ENCODE measurements around the gene ETHE1. TPM values are rescaled to one million over a fixed set of nuclear protein-coding genes. Genes with fewer than 3 reads are reported as not detected.

ETHE1 gene
- total and polyA plus RNA-seq, 2 of the 8 experiments (the other 6 are each of a cell fraction or from before 2014, with no cell fraction given): 19.9 to 96.0 TPM

GRCh38 chr19:43527860-43528622, 1.0 kb upstream of the ETHE1 start:
- Histone ChIP-seq H3K4ac (replicated peaks; ENCODE audit: insufficient read length, low read depth, low read length) (no peak overlapping the region), H3K23me2 (ENCODE audit: low read depth, low read length) (peaks cover 21% of the 10 kb centered on the region), H3K56ac (replicated peaks; ENCODE audit: insufficient read length, low read depth, low read length) (no peak overlapping the region), H3K27me3 (replicated peaks in 1 of 4; ENCODE audit: control insufficient read depth in 3 of 4, extremely low read depth in 1 of 4, insufficient read depth in 3 of 4, low read length in 3 of 4) (peaks cover 2 to 14% (median 10%) of the 10 kb centered on the region in 4 experiments), H3K79me1 (ENCODE audit: low read depth, low read length) (no peaks in the 10 kb centered on the region), H3K9ac (replicated peaks in 1 of 4; ENCODE audit: extremely low read depth in 1 of 4, low read depth in 3 of 4, low read length in 3 of 4) (no peak overlapping the region), H3K9me3 (ENCODE audit: insufficient read depth in 2 of 2, low read depth in 1 of 2, low read length in 1 of 2) (no peaks in the 10 kb centered on the region; a peak in 1 of 4 replicates), H4K5ac (ENCODE audit: insufficient read length, low read depth, low read length) (no peak overlapping the region), H3K36me3 (ENCODE audit: control insufficient read depth in 2 of 4, insufficient read depth in 4 of 4, low read length in 3 of 4) (no peaks in the 10 kb centered on the region), H3K18ac (ENCODE audit: extremely low read depth, low read length) (no peak overlapping the region), H3K23ac (ENCODE audit: insufficient read length) (no peak overlapping the region), H3K27ac (ENCODE audit: low read depth, low read length) (no peak overlapping the region), H3K79me2 (ENCODE audit: control insufficient read depth in 1 of 2, insufficient read depth in 2 of 2, low read length in 2 of 2) (no peaks in the 10 kb centered on the region), H4K20me1 (replicated peaks in 1 of 2; ENCODE audit: control insufficient read depth in 1 of 2, insufficient read depth in 2 of 2, low read length in 2 of 2) (no peaks in the 10 kb centered on the region), H3K4me2 (ENCODE audit: insufficient read depth in 1 of 2, low read depth in 2 of 2, low read length in 2 of 2) (peak overlapping the region in 1 of 2 experiments; percentile 82; a peak in 2 of 4 replicates), H2BK12ac (ENCODE audit: low read depth, low read length) (no peak overlapping the region), H3K14ac (ENCODE audit: insufficient read length) (no peak overlapping the region), H4K8ac (ENCODE audit: extremely low read depth, insufficient read depth, low read length) (no peak overlapping the region), H2BK120ac (replicated peaks; ENCODE audit: low read depth, low read length) (no peak overlapping the region), H3K4me1 (replicated peaks in 1 of 4; ENCODE audit: control insufficient read depth in 3 of 4, insufficient read depth in 4 of 4, low read length in 3 of 4) (peaks cover 0 to 15% (median 6%) of the 10 kb centered on the region in 4 experiments; a peak in 6 of 7 replicates), H4K91ac (replicated peaks; ENCODE audit: insufficient read length, low read length) (no peak overlapping the region), H2AK5ac (ENCODE audit: low read depth, low read length) (no peak overlapping the region), H2BK15ac (ENCODE audit: low read length) (no peak overlapping the region), H2AFZ (ENCODE audit: low read length) (no peak overlapping the region), H2BK20ac (ENCODE audit: low read length) (no peak overlapping the region), H2BK5ac (ENCODE audit: low read depth, low read length) (no peak overlapping the region), H3K4me3 (ENCODE audit: extremely low read depth in 1 of 4, insufficient read depth in 2 of 4, low read depth in 3 of 4, low read length in 4 of 4) (no peak overlapping the region)
- ChIA-PET POLR2A (ENCODE audit: partially characterized antibody) (interaction anchor here (1.2 to 1.5 kb wide), 3 partner anchors 26 to 68 kb away, joined by 3 to 4 read pairs (median 4); partner anchors contain the start of genes IRGQ and ZNF576), CTCF (ENCODE audit: partially characterized antibody) (interaction anchor here (1.0 to 1.8 kb wide), 6 partner anchors 8 to 140 kb away, joined by 3 to 11 read pairs (median 4); partner anchors contain the start of gene IRGQ)
- DNase-seq (ENCODE audit: low read depth in 1 of 2, low spot score in 2 of 2) (no peak), FAIRE-seq (no peak)
- 71% methylated on average over 13 of the region's 13 CpGs; no CpG with 5 or more reads in 1 of the 2 experiments for WGBS, 2 experiments (ENCODE audit: extremely low coverage in 1 of 2, insufficient coverage in 1 of 2, insufficient read length in 1 of 2, insufficient replicate concordance in 2 of 2, low coverage in 1 of 2, low lambda C conversion rate in 2 of 2, missing lambda C conversion rate in 1 of 2)
- no peak for TF ChIP-seq CBX8 (IDR thresholded peaks at IDR 0.05; ENCODE audit: borderline replicate concordance, low read depth, low read length)
- no peak for TF ChIP-seq GTF2F1 (IDR thresholded peaks at IDR 0.05; ENCODE audit: borderline replicate concordance, low read depth, low read length)
- TF ChIP-seq ATF2 (IDR thresholded peaks at IDR 0.05; ENCODE audit: low read length): no peak
- TF ChIP-seq JUND (IDR thresholded peaks at IDR 0.05; ENCODE audit: low read length): no peak
- TF ChIP-seq KDM4A (IDR thresholded peaks at IDR 0.05; ENCODE audit: low read depth, low read length, severe bottlenecking): no peak
- TF ChIP-seq JUN (IDR thresholded peaks at IDR 0.05; ENCODE audit: low read depth, low read length): no peak
- TF ChIP-seq SRF (IDR thresholded peaks at IDR 0.05; ENCODE audit: low read depth, low read length): no peak
- no peak for TF ChIP-seq KDM1A (IDR thresholded peaks at IDR 0.05; ENCODE audit: borderline replicate concordance, low read length)
- TF ChIP-seq EP300 (IDR thresholded peaks at IDR 0.05; ENCODE audit: borderline replicate concordance in 1 of 2, low read depth in 2 of 2, low read length in 2 of 2): no peak
- no peak for TF ChIP-seq FOSL1 (IDR thresholded peaks at IDR 0.05; ENCODE audit: insufficient read depth, low read depth, low read length)

All from H1 (cell line).